GM10847 (cell line): ENCODE data around the gene SNX27.

Experiments used
- POLR2A ChIP-seq: IDR thresholded peaks from 2 replicates; pipeline ENCODE4 v1.6.1; 2011; ENCODE audit not compliant: insufficient read length; ENCODE audit errors: extremely low read depth

The SNX27 gene

GRCh38 chr1:151720125-151720524, 108.3 kb downstream of the SNX27 start:
- no peak for TF ChIP-seq POLR2A

GRCh38 chr1:151720554-151720953, 108.7 kb downstream of the SNX27 start:
- no peak for TF ChIP-seq POLR2A

GRCh38 chr1:151720974-151721787, 109.3 kb downstream of the SNX27 start, which contains the start of gene RIIAD1:
RIIAD1 (plus strand) TSS chr1:151721522; CDS start chr1:151721537, 15 bp downstream.
- TF ChIP-seq POLR2A = no peak

GRCh38 chr1:151721788-151722510, 110.1 kb downstream of the SNX27 start:
- no peak for TF ChIP-seq POLR2A

GRCh38 chr1:151723726-151724370, 112.0 kb downstream of the SNX27 start:
- no peak for TF ChIP-seq POLR2A

GRCh38 chr1:151728151-151729054, 116.6 kb downstream of the SNX27 start:
- no peak for TF ChIP-seq POLR2A

- TF ChIP-seq POLR2A = no peak
Measured at GRCh38 chr1:151729157-151729965, 117.5 kb downstream of the SNX27 start.

GRCh38 chr1:151729966-151730291, 118.1 kb downstream of the SNX27 start:
- TF ChIP-seq POLR2A = no peak

GRCh38 chr1:151733126-151733525, 121.3 kb downstream of the SNX27 start:
- TF ChIP-seq POLR2A = no peak

- TF ChIP-seq POLR2A = no peak
Measured at GRCh38 chr1:151737026-151737425, 125.2 kb downstream of the SNX27 start.

- TF ChIP-seq POLR2A = no peak
Measured at GRCh38 chr1:151737479-151737878, 125.6 kb downstream of the SNX27 start.

GRCh38 chr1:151739590-151740355, 127.9 kb downstream of the SNX27 start:
- TF ChIP-seq POLR2A = no peak

- TF ChIP-seq POLR2A = no peak
Measured at GRCh38 chr1:151741516-151741915, 129.7 kb downstream of the SNX27 start.
